D721Med (cell line): Measurements from ENCODE around the gene MSLN.

Source experiments
- DNase-seq: peaks from one replicate; pipeline ENCODE4 v3.0.0; 2011; ENCODE audit warnings: low spot score; ENCODE audit not compliant: insufficient read length
- FAIRE-seq: peaks from 2 replicates; lab custom pipeline; 2011; peaks lifted over from hg19 to GRCh38; lab: Jason Lieb, UNC
- TF ChIP-seq, protein P1 (sequence below): IDR thresholded peaks from 2 replicates; pipeline ENCODE4 v1.5.1; 2012; ENCODE audit warnings: mild to moderate bottlenecking, control low read depth; ENCODE audit not compliant: insufficient read depth; ENCODE audit errors: missing control alignments

MSLN gene

DNA sequence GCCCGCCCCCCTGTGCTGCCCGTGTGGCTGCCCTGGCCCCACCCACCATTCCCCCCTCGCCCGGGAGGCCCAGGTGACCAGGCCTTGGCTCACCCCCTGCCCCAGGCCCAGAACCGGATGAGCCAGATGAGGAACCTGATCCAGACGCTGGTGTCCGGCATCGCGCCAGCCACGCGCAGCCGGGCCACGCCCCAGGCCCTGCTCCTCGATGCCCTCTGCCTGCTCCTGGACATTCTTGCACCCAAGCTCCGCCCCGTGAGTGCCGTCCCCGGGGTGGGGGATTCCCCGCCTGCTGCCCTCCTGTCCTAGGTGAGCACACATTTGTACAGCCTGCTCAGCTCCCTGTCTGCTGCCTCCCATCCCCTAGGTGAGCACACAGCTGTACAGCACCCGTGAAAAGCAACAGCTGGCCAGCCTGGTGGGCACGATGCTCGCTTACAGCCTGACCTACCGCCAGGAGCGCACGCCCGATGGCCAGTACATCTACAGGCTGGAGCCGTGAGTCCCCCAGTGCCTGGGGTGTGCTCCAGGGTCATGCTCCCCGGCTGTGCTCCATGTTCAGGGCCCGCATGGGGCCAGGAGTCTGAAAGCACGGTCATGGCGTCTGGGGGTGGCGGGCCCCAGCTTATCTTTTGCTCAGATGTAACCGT lies 35.2 kb downstream of the MSLN start:
- DNase-seq (no peak), FAIRE-seq (no peak)
- TF ChIP-seq, protein P1, sequence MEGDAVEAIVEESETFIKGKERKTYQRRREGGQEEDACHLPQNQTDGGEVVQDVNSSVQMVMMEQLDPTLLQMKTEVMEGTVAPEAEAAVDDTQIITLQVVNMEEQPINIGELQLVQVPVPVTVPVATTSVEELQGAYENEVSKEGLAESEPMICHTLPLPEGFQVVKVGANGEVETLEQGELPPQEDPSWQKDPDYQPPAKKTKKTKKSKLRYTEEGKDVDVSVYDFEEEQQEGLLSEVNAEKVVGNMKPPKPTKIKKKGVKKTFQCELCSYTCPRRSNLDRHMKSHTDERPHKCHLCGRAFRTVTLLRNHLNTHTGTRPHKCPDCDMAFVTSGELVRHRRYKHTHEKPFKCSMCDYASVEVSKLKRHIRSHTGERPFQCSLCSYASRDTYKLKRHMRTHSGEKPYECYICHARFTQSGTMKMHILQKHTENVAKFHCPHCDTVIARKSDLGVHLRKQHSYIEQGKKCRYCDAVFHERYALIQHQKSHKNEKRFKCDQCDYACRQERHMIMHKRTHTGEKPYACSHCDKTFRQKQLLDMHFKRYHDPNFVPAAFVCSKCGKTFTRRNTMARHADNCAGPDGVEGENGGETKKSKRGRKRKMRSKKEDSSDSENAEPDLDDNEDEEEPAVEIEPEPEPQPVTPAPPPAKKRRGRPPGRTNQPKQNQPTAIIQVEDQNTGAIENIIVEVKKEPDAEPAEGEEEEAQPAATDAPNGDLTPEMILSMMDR, result no peak

DNA sequence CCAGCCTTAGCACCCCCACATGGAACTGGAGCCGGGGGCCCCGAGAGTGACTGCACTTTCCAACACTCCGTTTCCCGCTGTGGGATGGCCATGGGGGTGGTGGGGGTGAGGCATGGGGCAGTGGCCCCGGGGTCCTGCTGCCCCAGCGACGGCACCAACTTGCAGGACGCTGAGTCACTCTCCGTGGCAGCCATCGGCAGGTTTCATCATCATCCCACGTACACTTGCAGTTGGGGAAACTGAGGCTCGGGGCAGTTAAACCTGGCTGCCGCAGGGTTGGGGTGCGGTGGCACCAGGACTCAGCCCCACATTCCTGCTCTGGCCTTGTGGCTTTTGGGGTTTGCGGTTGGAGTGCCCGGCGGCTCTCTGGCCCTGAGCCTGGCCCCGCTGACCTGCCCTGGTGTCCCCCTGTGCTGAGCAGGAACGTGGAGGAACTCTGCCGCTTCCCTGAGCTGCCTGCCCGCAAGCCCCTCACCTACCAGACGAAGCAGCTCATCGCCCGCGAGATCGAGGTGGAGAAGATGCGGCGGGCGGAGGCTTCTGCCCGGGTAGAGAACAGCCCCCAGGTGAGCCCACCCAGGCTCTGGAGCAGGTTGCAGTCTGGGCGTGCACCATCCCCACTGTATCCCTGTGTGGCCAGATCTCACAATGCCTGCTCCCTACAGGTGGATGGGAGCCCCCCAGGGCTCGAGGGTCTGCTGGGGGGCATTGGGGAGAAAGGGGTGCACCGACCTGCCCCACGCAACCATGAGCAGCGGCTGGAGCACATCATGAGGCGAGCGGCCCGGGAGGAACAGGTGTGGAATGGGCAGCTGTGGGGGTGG lies 36.0 kb downstream of the MSLN start:
- TF ChIP-seq, protein P1, result no peak
- DNase-seq, result no peak
- no peak for FAIRE-seq

DNA sequence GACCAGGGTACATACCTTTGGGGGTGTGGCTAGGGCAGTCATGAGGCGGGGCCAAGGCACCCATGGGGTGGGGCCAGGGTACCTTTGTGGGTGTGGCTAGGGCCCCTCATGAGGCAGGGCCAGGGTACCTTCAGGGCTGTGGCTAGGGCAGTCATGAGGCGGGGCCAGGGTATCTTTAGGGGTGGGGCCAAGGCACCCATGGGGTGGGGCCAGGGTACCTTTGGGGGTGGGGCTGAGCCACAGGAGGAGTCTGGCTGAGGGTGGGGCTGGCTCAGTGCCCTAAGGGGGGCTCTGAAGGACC lies 36.5 kb downstream of the MSLN start:
- FAIRE-seq (no peak), DNase-seq (no peak)
- TF ChIP-seq, protein P1, result no peak

DNA sequence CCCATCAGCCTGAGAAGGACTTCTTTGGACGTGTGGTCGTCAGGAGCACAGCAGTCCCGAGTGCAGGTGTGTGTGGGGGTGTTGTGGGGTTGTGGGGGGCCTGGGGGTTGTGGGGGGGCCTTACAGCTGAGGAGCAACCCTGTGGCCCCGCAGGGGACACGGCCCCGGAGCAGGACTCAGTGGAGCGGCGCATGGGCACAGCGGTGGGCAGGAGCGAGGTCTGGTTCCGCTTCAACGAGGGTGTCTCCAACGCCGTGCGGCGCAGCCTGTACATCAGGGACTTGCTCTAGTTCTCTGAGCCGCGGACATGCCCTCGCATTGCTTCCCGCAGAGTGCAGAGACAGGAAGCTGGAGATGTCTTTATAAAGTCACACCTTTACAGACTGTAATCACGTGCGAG lies 37.2 kb downstream of the MSLN start:
- DNase-seq, result no peak
- TF ChIP-seq, protein P1, result no peak
- FAIRE-seq, result no peak

DNA sequence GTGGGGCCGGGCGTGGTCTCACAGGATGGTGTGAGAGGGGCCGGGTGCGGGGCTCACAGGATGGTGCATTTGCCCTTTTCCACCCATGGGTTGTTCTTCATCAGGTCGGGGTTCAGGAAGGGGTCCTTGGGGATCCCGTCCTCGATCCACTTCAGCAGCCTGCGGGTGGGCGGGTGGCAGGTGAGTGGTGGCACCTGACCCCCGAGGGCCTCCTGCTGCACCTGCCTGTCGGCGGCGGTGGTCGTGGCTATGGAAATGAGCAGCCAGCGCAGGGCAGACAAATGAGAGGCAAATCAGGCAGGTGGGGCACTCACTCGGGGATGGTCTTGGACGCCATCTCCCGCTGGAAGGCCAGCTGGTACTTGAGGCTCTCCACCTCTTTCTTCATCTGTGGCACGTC lies 38.1 kb downstream of the MSLN start:
- TF ChIP-seq, protein P1, result no peak
- no peak for FAIRE-seq
- DNase-seq, result no peak

DNA sequence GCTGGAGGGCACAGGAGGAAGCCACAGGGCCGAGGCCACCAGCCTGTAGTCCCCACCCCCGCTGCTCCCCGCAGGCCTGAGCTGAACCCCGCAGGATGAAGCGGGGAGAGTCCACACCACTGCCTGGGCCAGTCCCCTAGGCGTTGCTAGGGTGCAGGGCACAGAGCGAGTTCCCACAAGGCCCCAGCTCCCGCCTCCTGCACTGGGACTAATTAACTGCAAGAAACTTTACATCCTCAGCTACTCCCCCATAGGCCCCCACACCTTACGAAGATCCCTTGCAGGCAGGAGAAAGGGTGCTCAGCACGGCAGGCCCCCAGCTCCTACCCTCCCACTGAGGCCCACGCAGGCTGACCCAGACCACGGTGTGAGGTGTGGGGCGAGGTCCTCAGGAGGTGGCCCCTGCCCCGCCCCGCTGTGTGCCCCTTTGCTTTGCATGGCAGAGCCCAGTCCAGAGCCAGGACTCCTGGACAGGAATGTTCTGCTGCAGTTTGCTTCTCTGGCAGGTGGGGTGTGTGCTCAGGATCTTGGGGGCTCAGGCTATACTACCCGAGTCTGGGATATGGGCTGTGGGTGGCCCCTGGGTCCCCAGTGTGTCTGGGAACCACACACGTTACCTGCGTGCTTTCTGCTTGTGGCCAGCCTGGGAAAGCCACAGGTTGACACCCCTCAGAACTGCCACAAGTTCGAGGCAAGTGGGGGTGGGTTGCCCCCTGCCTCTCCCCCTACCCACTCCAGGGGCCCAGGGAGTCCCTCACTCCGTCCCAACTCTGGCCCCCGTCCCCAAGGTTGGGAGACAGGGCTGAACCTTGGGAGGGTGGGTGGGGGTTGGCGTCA lies 38.8 kb downstream of the MSLN start:
- TF ChIP-seq, protein P1, result no peak
- no peak for FAIRE-seq
- DNase-seq, result no peak
